ENCODE measurements around the gene RELT.

RELT gene

GRCh38 chr11:73439002-73439843 is 63.0 kb downstream of the RELT start:
- no peak for DNase-seq (ENCODE audit: low spot score)

DNA sequence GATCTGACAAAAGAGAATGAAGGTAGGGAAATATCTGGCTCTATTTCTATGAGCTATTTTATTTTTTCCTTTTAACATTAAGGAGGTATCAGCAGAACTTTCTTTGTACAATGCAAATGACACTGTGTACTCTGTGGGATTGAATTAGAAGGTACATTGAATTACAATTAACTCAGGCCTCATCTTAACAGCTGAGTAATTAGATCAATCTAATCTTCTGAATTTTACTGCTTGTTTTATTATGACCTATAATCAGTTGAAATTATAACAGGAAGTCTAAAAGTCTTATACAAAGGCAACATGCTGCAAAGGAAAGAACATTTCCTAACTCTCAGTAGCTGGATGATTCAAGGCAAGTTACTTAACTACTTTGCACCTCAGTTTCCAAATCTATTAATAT is 69.8 kb downstream of the RELT start:
- DNase-seq (ENCODE audit: low spot score): no peak

GRCh38 chr11:73446766-73447165 is 70.6 kb downstream of the RELT start:
- no peak for DNase-seq (ENCODE audit: low spot score)
